HepG2 (cell line): Measurements from ENCODE around the gene ICE1. TPM values are rescaled to one million over a fixed set of nuclear protein-coding genes. Genes with fewer than 3 reads are reported as not detected.

ENCODE experiments used
- CTCF ChIP-seq: sonication (generic); formaldehyde crosslinking; IDR thresholded peaks from 2 replicates; pipeline ENCODE4 v1.5.0; 2020; ENCODE audit warnings: mild to moderate bottlenecking, missing genetic modification reagents, moderate library complexity
- NAIF1 ChIP-seq: sonication (generic); formaldehyde crosslinking; IDR thresholded peaks from 2 replicates; pipeline ENCODE4 v1.5.0; 2020; ENCODE audit warnings: mild to moderate bottlenecking, missing genetic modification reagents, borderline replicate concordance
- SKI ChIP-seq: fragments of 450-650 bp; IDR thresholded peaks from one replicate; pipeline ENCODE4 v1.6.1; 2018; ENCODE audit warnings: mild to moderate bottlenecking; ENCODE audit not compliant: partially characterized antibody
- SMC3 ChIP-seq: IDR thresholded peaks from 2 replicates; pipeline ENCODE4 v1.6.1; 2011; ENCODE audit warnings: low read length, improper control_type of control experiment
- YEATS4 ChIP-seq: sonication (generic); formaldehyde crosslinking; IDR thresholded peaks from 2 replicates; pipeline ENCODE4 v1.4.0; 2020; ENCODE audit warnings: missing genetic modification reagents, borderline replicate concordance
- ZFP90 ChIP-seq: sonication (generic); formaldehyde crosslinking; IDR thresholded peaks from 2 replicates; pipeline ENCODE4 v1.8.0; 2022; ENCODE audit warnings: missing genetic modification reagents, mild to moderate bottlenecking, inconsistent platforms, borderline replicate concordance
- ZNF496 ChIP-seq: sonication (generic); formaldehyde crosslinking; IDR thresholded peaks from 2 replicates; pipeline ENCODE4 v1.8.1; 2023; ENCODE audit warnings: mild to moderate bottlenecking, moderate library complexity, missing genetic modification reagents; ENCODE audit not compliant: insufficient replicate concordance
- ZNF556 ChIP-seq: sonication (generic); formaldehyde crosslinking; IDR thresholded peaks from 2 replicates; pipeline ENCODE4 v1.4.0; 2020; ENCODE audit warnings: mild to moderate bottlenecking, missing genetic modification reagents, borderline replicate concordance
- polyA plus RNA-seq, 8 experiments: library from polyadenylated mRNA; depleted of rRNA in 3 of 8; stranded (reverse) in 7 of 8; unstranded in 1 of 8; fragments of >200 nt; fragmentation: Illumina TruSeq in 4 of 8; extraction: Trizol in 4 of 8; gene quantifications; 2 replicates each; pipeline versions ENCODE4 v1.2.1 to v1.2.3, GENCODE V29; 2011 to 2016; ENCODE audit warnings: low read depth in 4 of 8, missing spikeins in 1 of 8, mixed read lengths in 1 of 8; ENCODE audit not compliant: insufficient read depth in 1 of 8
- total RNA-seq, 5 experiments: library from RNA; depleted of rRNA; stranded (reverse); fragments of >200 nt; fragmentation: Illumina TruSeq; extraction: Trizol; gene quantifications; 2 replicates each; pipeline ENCODE4 v1.2.3, GENCODE V29; 2016; ENCODE audit warnings: low read depth in 1 of 5
- TF ChIP-seq, protein P1 (sequence below): sonication (generic); formaldehyde crosslinking; IDR thresholded peaks from 2 replicates; pipeline ENCODE4 v1.5.0; 2020; ENCODE audit warnings: mild to moderate bottlenecking, missing genetic modification reagents

Gene ICE1
- total and polyA plus RNA-seq, 2 of the 13 experiments (the other 11 are each of a cell fraction or from before 2014, with no cell fraction given) = 9.1 to 27.6 TPM

DNA sequence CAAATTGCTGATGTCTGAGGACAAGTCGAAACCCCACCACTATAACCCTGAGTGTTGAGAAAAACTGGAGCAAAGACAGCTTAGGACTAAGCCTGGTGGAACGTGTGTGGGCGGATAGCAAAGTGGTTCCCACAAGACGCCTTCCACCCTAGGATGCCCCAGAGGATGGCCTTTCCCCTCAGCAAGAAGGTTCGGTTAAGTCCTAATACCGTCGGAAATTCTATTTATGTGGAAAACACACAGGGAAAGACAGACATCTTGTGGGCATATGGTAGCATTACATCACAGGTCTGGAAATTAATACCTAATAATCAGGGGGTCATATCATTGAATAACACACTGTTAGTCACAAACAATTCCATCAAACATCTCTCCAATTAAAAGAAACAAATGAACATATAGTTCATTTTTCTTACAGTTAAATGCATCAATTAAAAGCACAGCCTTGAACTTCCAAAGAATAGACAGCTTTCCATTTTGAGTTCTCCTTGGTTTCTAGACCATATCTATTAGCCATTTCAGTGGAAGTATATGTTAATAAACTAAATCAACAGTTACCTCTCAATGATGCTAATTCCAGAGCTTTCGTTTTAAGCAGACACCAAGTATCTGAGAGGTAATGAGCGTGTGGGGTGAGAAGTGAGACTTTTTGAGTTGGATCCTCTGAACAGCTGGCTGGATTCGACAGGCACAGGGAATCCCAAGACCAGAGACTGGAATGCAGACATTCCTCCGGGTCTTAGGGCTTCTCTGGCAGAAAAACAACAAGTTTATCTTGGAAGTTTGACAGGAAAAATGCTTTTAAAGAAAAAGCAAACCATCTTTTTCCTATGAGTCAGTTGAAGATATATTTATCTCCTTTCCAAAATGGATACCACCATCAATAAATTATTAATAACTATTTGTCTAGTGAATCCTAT is 2.9 kb upstream of the ICE1 start (continued):
- TF ChIP-seq CTCF (CRISPR knock-in tag) (peak; percentile 78), YEATS4 (no peak), ZNF556 (no peak), SMC3 (peak; percentile 93), SKI (no peak), NAIF1 (CRISPR knock-in tag) (no peak), ZNF496 (CRISPR knock-in tag) (no peak), ZFP90 (CRISPR knock-in tag) (no peak)
- TF ChIP-seq, protein P1, sequence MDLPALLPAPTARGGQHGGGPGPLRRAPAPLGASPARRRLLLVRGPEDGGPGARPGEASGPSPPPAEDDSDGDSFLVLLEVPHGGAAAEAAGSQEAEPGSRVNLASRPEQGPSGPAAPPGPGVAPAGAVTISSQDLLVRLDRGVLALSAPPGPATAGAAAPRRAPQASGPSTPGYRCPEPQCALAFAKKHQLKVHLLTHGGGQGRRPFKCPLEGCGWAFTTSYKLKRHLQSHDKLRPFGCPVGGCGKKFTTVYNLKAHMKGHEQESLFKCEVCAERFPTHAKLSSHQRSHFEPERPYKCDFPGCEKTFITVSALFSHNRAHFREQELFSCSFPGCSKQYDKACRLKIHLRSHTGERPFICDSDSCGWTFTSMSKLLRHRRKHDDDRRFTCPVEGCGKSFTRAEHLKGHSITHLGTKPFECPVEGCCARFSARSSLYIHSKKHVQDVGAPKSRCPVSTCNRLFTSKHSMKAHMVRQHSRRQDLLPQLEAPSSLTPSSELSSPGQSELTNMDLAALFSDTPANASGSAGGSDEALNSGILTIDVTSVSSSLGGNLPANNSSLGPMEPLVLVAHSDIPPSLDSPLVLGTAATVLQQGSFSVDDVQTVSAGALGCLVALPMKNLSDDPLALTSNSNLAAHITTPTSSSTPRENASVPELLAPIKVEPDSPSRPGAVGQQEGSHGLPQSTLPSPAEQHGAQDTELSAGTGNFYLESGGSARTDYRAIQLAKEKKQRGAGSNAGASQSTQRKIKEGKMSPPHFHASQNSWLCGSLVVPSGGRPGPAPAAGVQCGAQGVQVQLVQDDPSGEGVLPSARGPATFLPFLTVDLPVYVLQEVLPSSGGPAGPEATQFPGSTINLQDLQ (CRISPR knock-in tag) = no peak
